Heart left ventricle (tissue), 13 donors: ENCODE measurements around the gene PCDHGA11.

Experiments used
- CTCF ChIP-seq, 12 donors: fragments of 200-600 bp; sonication (generic) in 4 of 12; IDR thresholded peaks; one replicate each; pipeline versions ENCODE4 v1.5.0 to v1.8.0; 2018 to 2022; ENCODE audit warnings: antibody characterized with exemption in 12 of 12, mild to moderate bottlenecking in 5 of 12
- POLR2A ChIP-seq, 2 donors: fragments of 450-650 bp; IDR thresholded peaks; one replicate each; pipeline ENCODE4 v1.6.1; 2017; ENCODE audit warnings: antibody characterized with exemption in 2 of 2, mild to moderate bottlenecking in 2 of 2, moderate library complexity in 2 of 2
- donor health status: ischemic (EF 13 %, LVEDD 7.1; RV severe dilation, severe dysfunction).
- donor health status: DM: no; HTN: yes; CAD: no.
- donor health status: DM: no; HTN: no; CAD: no.
- donor health status: ischemic (EF 25% LVEDD 6.9; RV normal size, moderate dysfunction).
- donor health status: ischemic (EF 25% LVEDD 5.7; RV mildly dilated, moderate dysfunction).
- donor health status: ischemic (EF 35%, LVEDD 5.7; RV mildly dilated, moderate dysfunction).
- donor health status: nonischemic (EF 11% LVEDD 7.7; RV severe dilation, severe dysfunction).
- donor health status: DM: yes; HTN: yes; CAD: no.
- donor health status: PGD.
- donor health status: ischemic (EF 29% LVEDD 5.4; RV normal size, mild dysfunction).
- donor health status: nonischemic (EF 23%, LVEDD 6.1; RV moderate dilation, normal function).

DNA sequence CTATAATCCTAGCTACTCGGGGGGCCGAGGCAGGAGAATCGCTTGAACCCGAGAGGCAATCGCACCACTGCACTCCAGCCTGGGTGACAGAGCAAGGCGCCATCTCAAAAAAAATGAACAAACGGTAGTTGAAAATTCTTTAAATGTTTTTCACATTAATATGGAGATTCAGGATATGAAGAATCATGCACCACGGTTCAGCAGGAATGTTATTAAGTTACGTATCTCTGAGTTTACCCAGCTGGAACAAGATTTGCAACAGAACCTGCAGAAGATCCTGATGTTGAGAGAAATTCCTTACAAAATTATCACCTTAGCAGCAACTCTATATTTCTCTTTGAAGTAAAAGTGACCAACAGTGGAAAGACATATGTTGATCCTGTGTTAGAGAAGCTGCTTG is 19.5 kb downstream of the PCDHGA11 start:
- TF ChIP-seq CTCF (IDR thresholded peaks at IDR 0.05) = no peak
- TF ChIP-seq POLR2A (IDR thresholded peaks at IDR 0.05) = no peak
